SU-DHL-6 (cell line): ENCODE measurements around the gene KRTAP12-1.
"Not testable (repeated sequence)": the region's sequence is repeated elsewhere in the genome, so short reads cannot be mapped to it uniquely, and the experiment has no call there.

ENCODE experiments used
- H2AFZ ChIP-seq: fragments of 200-600 bp; sonication (generic); 2 replicates; pipeline ENCODE4 v1.6.1; 2014; ENCODE audit warnings: low read depth, mild to moderate bottlenecking, moderate library complexity, mixed read lengths, antibody characterized with exemption, low read length; ENCODE audit not compliant: severe bottlenecking
- H3F3A ChIP-seq: fragments of 200-600 bp; shearing (Covaris generic); 2 replicates; pipeline ENCODE4 v1.6.0; 2016; ENCODE audit warnings: antibody characterized with exemption, mild to moderate bottlenecking; ENCODE audit not compliant: insufficient read depth
- H3K27ac ChIP-seq: fragments of 200-600 bp; sonication (generic); 2 replicates; pipeline ENCODE4 v1.5.1; 2016; ENCODE audit warnings: low read depth, mild to moderate bottlenecking, low read length, moderate library complexity, mixed read lengths
- H3K27me3 ChIP-seq: fragments of 200-600 bp; sonication (generic), shearing (Covaris generic); 2 replicates; pipeline ENCODE4 v1.6.0; 2014; ENCODE audit warnings: mild to moderate bottlenecking, low read length
- H3K36me3 ChIP-seq: fragments of 200-600 bp; sonication (generic); 2 replicates; pipeline ENCODE4 v1.6.1; 2014; ENCODE audit warnings: mild to moderate bottlenecking, low read length, mixed read lengths
- H3K4me2 ChIP-seq: fragments of 300-600, 200-600 bp; shearing (Covaris generic), sonication (generic); 2 replicates; pipeline ENCODE4 v1.6.0; 2014; ENCODE audit warnings: low read length, low read depth, mild to moderate bottlenecking; ENCODE audit not compliant: poor library complexity, severe bottlenecking
- H3K4me3 ChIP-seq: fragments of 200-600 bp; sonication (generic); 2 replicates; pipeline ENCODE4 v1.5.1; 2014; ENCODE audit warnings: antibody characterized with exemption, low read length, mild to moderate bottlenecking, mixed read lengths; ENCODE audit not compliant: insufficient read depth, poor library complexity, severe bottlenecking
- H3K79me2 ChIP-seq: fragments of 200-600 bp; sonication (generic); 2 replicates; pipeline ENCODE4 v1.6.1; 2014; ENCODE audit warnings: mild to moderate bottlenecking, low read length, moderate library complexity; ENCODE audit not compliant: insufficient read depth
- H3K9ac ChIP-seq: fragments of 200-600 bp; sonication (generic); 2 replicates; pipeline ENCODE4 v1.7.0; 2014; ENCODE audit warnings: mild to moderate bottlenecking, low read length
- H3K9me2 ChIP-seq: fragments of 200-600 bp; sonication (generic); replicated peaks from 2 replicates; pipeline ENCODE4 v1.6.1; 2014; ENCODE audit warnings: low read length; ENCODE audit not compliant: insufficient read depth
- H3K9me3 ChIP-seq: fragments of 200-600 bp; sonication (generic); 2 replicates; pipeline ENCODE4 v1.6.1; 2014; ENCODE audit warnings: low read length, mixed read lengths; ENCODE audit not compliant: insufficient read depth
- H4K20me1 ChIP-seq: fragments of 200-600 bp; sonication (generic); 2 replicates; pipeline ENCODE4 v1.6.1; 2014; ENCODE audit warnings: low read depth, mild to moderate bottlenecking, antibody characterized with exemption, low read length, moderate library complexity, mixed read lengths
- EZH2phosphoT487 ChIP-seq: fragments of 200-600 bp; sonication (generic), shearing (Covaris generic); conservative IDR thresholded peaks from 2 replicates; pipeline ENCODE4 v1.6.1; 2018; ENCODE audit warnings: mild to moderate bottlenecking, antibody characterized with exemption, low read length, moderate library complexity, mixed read lengths
- TF ChIP-seq, protein P1 (sequence below): fragments of 200-600 bp; sonication (generic); IDR thresholded peaks from one replicate; pipeline ENCODE4 v1.5.1; 2017; ENCODE audit warnings: antibody characterized with exemption, mild to moderate bottlenecking, low read length, moderate library complexity; ENCODE audit not compliant: insufficient read depth, poor library complexity, severe bottlenecking

The KRTAP12-1 gene

DNA sequence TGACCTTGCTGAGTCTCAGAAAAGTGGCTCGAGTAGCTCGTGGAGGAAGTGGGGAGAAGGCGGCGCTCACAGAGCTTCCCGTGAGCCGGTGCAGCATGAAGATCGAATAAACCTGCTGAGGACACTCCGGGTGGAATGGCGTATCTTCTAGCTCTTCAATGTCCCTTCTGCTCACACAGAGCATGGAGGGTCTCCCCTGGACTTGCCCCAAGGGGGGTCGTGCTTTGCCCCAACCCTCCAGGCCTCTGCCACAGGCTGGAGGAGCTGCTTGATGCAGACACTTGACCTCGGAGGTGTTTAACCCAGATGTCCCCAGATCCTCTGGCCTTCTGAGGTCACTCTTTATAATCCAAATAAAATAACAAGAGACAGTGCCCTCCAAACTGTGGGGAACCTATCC lies 12.8 kb upstream of the KRTAP12-1 start:
- Histone ChIP-seq H3K9me3 (no peaks in the 10 kb centered on the region), H3K27me3 (no peaks in the 10 kb centered on the region), H3K9me2 (no peaks in the 10 kb centered on the region), H3K4me2 (no peak overlapping the region), H4K20me1 (no peaks in the 10 kb centered on the region), H3K9ac (no peak overlapping the region), H3K36me3 (no peaks in the 10 kb centered on the region), H3K4me3 (no peak overlapping the region), H3K27ac (no peak overlapping the region), H3F3A (no peaks in the 10 kb centered on the region), H3K79me2 (no peaks in the 10 kb centered on the region), H2AFZ (no peak overlapping the region)
- TF ChIP-seq, protein P1, sequence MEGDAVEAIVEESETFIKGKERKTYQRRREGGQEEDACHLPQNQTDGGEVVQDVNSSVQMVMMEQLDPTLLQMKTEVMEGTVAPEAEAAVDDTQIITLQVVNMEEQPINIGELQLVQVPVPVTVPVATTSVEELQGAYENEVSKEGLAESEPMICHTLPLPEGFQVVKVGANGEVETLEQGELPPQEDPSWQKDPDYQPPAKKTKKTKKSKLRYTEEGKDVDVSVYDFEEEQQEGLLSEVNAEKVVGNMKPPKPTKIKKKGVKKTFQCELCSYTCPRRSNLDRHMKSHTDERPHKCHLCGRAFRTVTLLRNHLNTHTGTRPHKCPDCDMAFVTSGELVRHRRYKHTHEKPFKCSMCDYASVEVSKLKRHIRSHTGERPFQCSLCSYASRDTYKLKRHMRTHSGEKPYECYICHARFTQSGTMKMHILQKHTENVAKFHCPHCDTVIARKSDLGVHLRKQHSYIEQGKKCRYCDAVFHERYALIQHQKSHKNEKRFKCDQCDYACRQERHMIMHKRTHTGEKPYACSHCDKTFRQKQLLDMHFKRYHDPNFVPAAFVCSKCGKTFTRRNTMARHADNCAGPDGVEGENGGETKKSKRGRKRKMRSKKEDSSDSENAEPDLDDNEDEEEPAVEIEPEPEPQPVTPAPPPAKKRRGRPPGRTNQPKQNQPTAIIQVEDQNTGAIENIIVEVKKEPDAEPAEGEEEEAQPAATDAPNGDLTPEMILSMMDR = no peak
- TF ChIP-seq EZH2phosphoT487 = no peak

DNA sequence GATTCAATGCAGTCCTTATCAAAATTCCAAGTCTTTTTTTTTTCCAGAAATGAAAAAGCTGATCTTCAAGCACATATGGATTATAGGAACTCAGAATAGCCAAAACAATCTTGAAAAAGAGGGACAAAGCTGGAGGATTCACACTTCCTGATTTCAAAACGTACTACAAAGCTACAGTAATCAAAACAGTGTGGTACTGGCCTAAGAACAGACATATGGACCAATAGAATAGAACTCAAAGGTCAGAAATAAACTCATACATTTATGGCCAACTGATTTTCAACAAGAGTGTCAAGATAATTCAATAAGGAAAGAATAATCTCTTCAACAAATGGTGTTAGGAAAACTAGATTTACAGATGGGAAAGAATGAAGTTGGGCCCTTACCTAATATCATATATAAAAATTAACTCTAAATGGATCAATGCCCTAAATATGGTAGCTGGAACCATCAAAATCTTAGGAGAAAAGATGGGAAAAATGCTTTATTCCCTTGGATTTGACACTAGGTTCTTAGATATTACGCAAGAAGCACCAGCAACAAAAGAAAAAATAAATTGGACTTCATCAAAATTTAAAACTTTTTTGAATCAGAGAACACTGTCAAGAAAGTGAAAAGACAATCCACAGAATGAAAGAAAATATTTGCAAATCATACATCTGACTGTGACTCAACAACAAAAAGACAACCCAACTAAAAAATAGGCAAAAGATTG lies 11.0 kb upstream of the KRTAP12-1 start:
- Histone ChIP-seq H3K9ac (no peak overlapping the region), H3K9me2 (no peaks in the 10 kb centered on the region), H3K27ac (no peak overlapping the region), H3K9me3 (no peaks in the 10 kb centered on the region), H4K20me1 (no peaks in the 10 kb centered on the region), H3K4me3 (no peak overlapping the region), H3K27me3 (no peaks in the 10 kb centered on the region), H3K36me3 (no peaks in the 10 kb centered on the region), H3K79me2 (no peaks in the 10 kb centered on the region), H3F3A (no peaks in the 10 kb centered on the region), H3K4me2 (no peak overlapping the region), H2AFZ (no peak overlapping the region)
- TF ChIP-seq EZH2phosphoT487 = no peak
- TF ChIP-seq, protein P1 = no peak

DNA sequence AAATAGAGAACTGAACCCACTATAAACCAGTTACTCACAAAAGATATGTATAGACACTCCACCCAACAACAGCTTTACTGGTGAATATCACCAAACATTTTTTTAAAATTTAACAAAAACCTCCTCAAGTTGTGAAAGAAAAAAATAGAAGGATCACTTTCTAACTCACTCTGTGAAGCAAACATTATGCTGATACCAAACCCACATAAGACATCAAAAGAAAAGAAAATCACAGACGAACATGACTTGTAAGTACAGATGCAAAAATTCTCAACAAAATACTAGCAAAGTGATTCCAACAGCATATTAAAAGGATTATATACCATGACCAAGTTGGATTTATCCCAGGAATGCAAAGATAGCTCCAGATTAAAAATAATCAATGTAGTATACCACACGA lies 9.7 kb upstream of the KRTAP12-1 start:
- H3K9me3 ChIP-seq = no peaks in the 10 kb centered on the region
- no peaks in the 10 kb centered on the region for H4K20me1 ChIP-seq
- TF ChIP-seq, protein P1 = no peak
- no peak for TF ChIP-seq EZH2phosphoT487
- H3K36me3 ChIP-seq = no peaks in the 10 kb centered on the region
- H3K79me2 ChIP-seq = no peaks in the 10 kb centered on the region
- H2AFZ ChIP-seq = no peak overlapping the region
- H3F3A ChIP-seq = no peaks in the 10 kb centered on the region
- no peaks in the 10 kb centered on the region for H3K27me3 ChIP-seq
- H3K9me2 ChIP-seq = no peaks in the 10 kb centered on the region
- no peak overlapping the region for H3K9ac ChIP-seq
- H3K4me3 ChIP-seq = no peak overlapping the region
- H3K4me2 ChIP-seq = no peak overlapping the region
- no peak overlapping the region for H3K27ac ChIP-seq

DNA sequence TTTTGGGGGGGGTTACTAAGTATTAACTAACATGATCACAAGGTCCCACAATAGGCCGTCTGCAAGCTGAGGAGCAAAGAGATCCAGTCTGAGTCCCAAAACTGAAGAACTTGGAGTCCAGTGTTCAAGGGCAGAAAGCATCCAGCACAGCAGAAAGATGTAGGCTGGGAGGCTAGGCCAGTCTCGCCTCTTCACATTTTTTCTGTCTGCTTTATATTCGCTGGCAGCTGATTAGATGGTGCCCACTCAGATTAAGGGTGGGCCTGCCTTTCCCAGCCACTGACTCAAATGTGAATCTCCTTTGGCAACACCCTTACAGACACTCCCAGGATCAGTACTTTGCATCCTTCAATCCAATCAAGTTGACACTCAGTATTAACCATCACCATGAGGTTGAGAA lies 7.8 kb upstream of the KRTAP12-1 start:
- not testable (repeated sequence) for H3K9me3 ChIP-seq, H3K4me2 ChIP-seq, H4K20me1 ChIP-seq, H3K27ac ChIP-seq, H3K9ac ChIP-seq, H3K9me2 ChIP-seq, H3K27me3 ChIP-seq, H2AFZ ChIP-seq, H3K36me3 ChIP-seq, H3K79me2 ChIP-seq, H3K4me3 ChIP-seq, H3F3A ChIP-seq
